B cell (primary cell): ENCODE measurements around the gene NTNG1. TPM values are rescaled to one million over a fixed set of nuclear protein-coding genes. Genes with fewer than 3 reads are reported as not detected.

Experiments used
- ATAC-seq: fragments of 200-7000 bp; cut with Tn5 transposase; one replicate; pipeline ENCODE4 v1.10.0; 2021; ENCODE audit warnings: low read depth, mild to moderate bottlenecking, moderate number of reproducible peaks, moderate library complexity
- CTCF ChIA-PET: fragments of 350-600 bp; sonication (Branson Sonifier 250); formaldehyde crosslinking; loops from one replicate; lab custom pipeline; 2021; ENCODE audit warnings: antibody characterized with exemption, inconsistent platforms; lab: Charles Lee
- POLR2A ChIA-PET: fragments of 350-600 bp; sonication (Branson Sonifier 250); formaldehyde crosslinking; loops from one replicate; lab custom pipeline; 2021; ENCODE audit warnings: antibody characterized with exemption; lab: Charles Lee
- DNase-seq: peaks from one replicate; pipeline ENCODE4 v3.0.0; 2013
- H2AFZ ChIP-seq: 2 replicates; pipeline ENCODE4 v1.6.1; 2012; ENCODE audit warnings: mild to moderate bottlenecking, low read depth, low read length; ENCODE audit not compliant: insufficient read depth, poor library complexity, severe bottlenecking
- H3K27ac ChIP-seq, 2 donors: 1 replicate in 1 of 2; 2 replicates in 1 of 2; pipeline ENCODE4 v1.5.1; 2012 to 2013; ENCODE audit warnings: low read length in 2 of 2, mild to moderate bottlenecking in 2 of 2, moderate library complexity in 1 of 2
- H3K27me3 ChIP-seq, 4 experiments: fragments of 200-600 bp in 1 of 4; sonication (generic) in 1 of 4; replicated peaks in 1 of 4; 1 replicate in 2 of 4; 2 replicates in 2 of 4; pipeline versions ENCODE4 v1.6.1 to v1.7.0; 2013 to 2016; ENCODE audit warnings: low read length in 3 of 4, mild to moderate bottlenecking in 2 of 4, mixed read lengths in 1 of 4, moderate library complexity in 1 of 4; ENCODE audit not compliant: insufficient read depth in 4 of 4, control insufficient read depth in 3 of 4; ENCODE audit errors: control extremely low read depth in 1 of 4
- H3K36me3 ChIP-seq, 2 experiments: replicated peaks in 1 of 2; 1 replicate in 1 of 2; 2 replicates in 1 of 2; pipeline versions ENCODE4 v1.6.1 to v1.7.1; 2013; ENCODE audit warnings: low read length in 1 of 2; ENCODE audit not compliant: insufficient read depth in 2 of 2, control insufficient read depth in 1 of 2; ENCODE audit errors: control extremely low read depth in 1 of 2, extremely low read depth in 1 of 2
- H3K4me1 ChIP-seq, 2 donors: fragments of 200-600 bp in 1 of 2; sonication (generic) in 1 of 2; 1 replicate in 1 of 2; 2 replicates in 1 of 2; pipeline versions ENCODE4 v1.5.1 to v1.6.1; 2013 to 2017; ENCODE audit warnings: low read length in 2 of 2; ENCODE audit not compliant: control insufficient read depth in 2 of 2, insufficient read depth in 2 of 2
- H3K4me2 ChIP-seq: replicated peaks from 2 replicates; pipeline ENCODE3; 2012; ENCODE audit warnings: mild to moderate bottlenecking, low read depth, low read length; ENCODE audit not compliant: poor library complexity, severe bottlenecking
- H3K4me3 ChIP-seq, 5 experiments: fragments of 200-600 bp in 1 of 5; sonication (generic) in 1 of 5; 1 replicate in 3 of 5; 2 replicates in 2 of 5; pipeline versions ENCODE4 v1.5.1 to v1.7.0; 2011 to 2016; ENCODE audit warnings: low read length in 4 of 5, mild to moderate bottlenecking in 4 of 5, low read depth in 2 of 5, control low read depth in 1 of 5, moderate library complexity in 1 of 5; ENCODE audit not compliant: insufficient read depth in 1 of 5; ENCODE audit errors: control extremely low read depth in 1 of 5, extremely low read depth in 1 of 5
- H3K79me2 ChIP-seq: fragments of 200-600 bp; sonication (generic); one replicate; pipeline ENCODE4 v1.6.0; 2016; ENCODE audit warnings: low read length; ENCODE audit not compliant: control insufficient read depth, insufficient read depth
- H3K9ac ChIP-seq: fragments of 200-600 bp; sonication (generic); 2 replicates; pipeline ENCODE4 v1.6.1; 2017; ENCODE audit warnings: mild to moderate bottlenecking, low read length, moderate library complexity
- H3K9me3 ChIP-seq, 3 donors: one replicate each; pipeline versions ENCODE4 v1.6.1 to v1.7.1; 2013; ENCODE audit warnings: low read length in 2 of 3; ENCODE audit not compliant: control insufficient read depth in 2 of 3, insufficient read depth in 1 of 3; ENCODE audit errors: control extremely low read depth in 1 of 3
- H4K20me1 ChIP-seq: 2 replicates; pipeline ENCODE4 v1.6.0; 2012; ENCODE audit warnings: mild to moderate bottlenecking, low read length; ENCODE audit not compliant: insufficient read depth, control insufficient read depth, poor library complexity, severe bottlenecking
- H3K27ac Mint-ChIP-seq: one replicate; pipeline ENCODE4 v1.8.0; 2021; ENCODE audit warnings: mixed read lengths
- H3K27me3 Mint-ChIP-seq: one replicate; pipeline ENCODE4 v1.8.0; 2021; ENCODE audit warnings: mixed read lengths
- H3K4me1 Mint-ChIP-seq: one replicate; pipeline ENCODE4 v1.8.0; 2021; ENCODE audit warnings: mixed read lengths
- H3K4me3 Mint-ChIP-seq: one replicate; pipeline ENCODE4 v1.8.0; 2021; ENCODE audit warnings: mixed read lengths
- H3K9me3 Mint-ChIP-seq: one replicate; pipeline ENCODE4 v1.8.0; 2022; ENCODE audit warnings: mixed read lengths; ENCODE audit not compliant: insufficient read depth
- CTCF ChIP-seq: fragments of 200-600 bp; IDR thresholded peaks from one replicate; pipeline ENCODE4 v1.8.0; 2022; ENCODE audit warnings: antibody characterized with exemption, mild to moderate bottlenecking
- EZH2 ChIP-seq: IDR thresholded peaks from 2 replicates; pipeline ENCODE4 v1.6.1; 2012; ENCODE audit warnings: borderline replicate concordance, low read depth, mild to moderate bottlenecking, moderate library complexity, low read length; ENCODE audit not compliant: insufficient read depth, poor library complexity, severe bottlenecking
- WGBS: methylation state at CpG from one replicate; pipeline ENCODE4 v1.1.5; 2013; ENCODE audit warnings: missing lambda C conversion rate; ENCODE audit not compliant: insufficient coverage; 5-methylcytosine and 5-hydroxymethylcytosine counted together
- intact Hi-C: fragments of 100-400 bp; cut with micrococcal nuclease; formaldehyde crosslinking; loops from one replicate; pipeline ENCODE4 v1.10.0; 2022
- polyA plus RNA-seq: library from polyadenylated mRNA; depleted of rRNA; stranded (reverse); fragments of >200 nt; gene quantifications from 2 replicates; pipeline ENCODE4 v1.2.3, GENCODE V29; 2012
- total RNA-seq, 2 donors: library from RNA; stranded (reverse); fragments of 120-200 nt in 1 of 2; gene quantifications; 1 replicate in 1 of 2; 2 replicates in 1 of 2; pipeline versions ENCODE4 v1.2.3 to v1.2.4, GENCODE V29; 2013 to 2022

NTNG1 gene
- total and polyA plus RNA-seq, 2 donors (not counting 1 experiment from before 2014, with no cell fraction given), result 2.8 to 3.7 TPM

GRCh38 chr1:107184888-107185287 lies 44.0 kb downstream of the NTNG1 start:
- Mint-ChIP-seq H3K4me1 (no peaks in the 10 kb centered on the region), H3K4me3 (no peak overlapping the region), H3K27me3 (no peaks in the 10 kb centered on the region), H3K9me3 (no peaks in the 10 kb centered on the region), H3K27ac (no peak overlapping the region)
- Histone ChIP-seq H4K20me1 (no peaks in the 10 kb centered on the region), H3K27me3 (peaks cover 0 to under 1% (median 0%) of the 10 kb centered on the region in 4 experiments), H3K4me3 (no peak overlapping the region), H3K9me3 (no peaks in the 10 kb centered on the region), H3K4me2 (no peak overlapping the region), H3K9ac (no peak overlapping the region), H2AFZ (no peak overlapping the region), H3K79me2 (no peaks in the 10 kb centered on the region), H3K4me1 (no peaks in the 10 kb centered on the region), H3K27ac (no peak overlapping the region), H3K36me3 (no peaks in the 10 kb centered on the region)
- POLR2A ChIA-PET, result no interaction called here
- no peak for TF ChIP-seq EZH2
- no peak for TF ChIP-seq CTCF
- WGBS, result 100% methylated on average over 1 of the region's 2 CpGs
- intact Hi-C loops, result no loop called here
- CTCF ChIA-PET, result interaction anchor here (1.5 kb wide), 1 partner anchor 344 kb away, joined by 3 read pairs; no protein-coding TSS in a partner anchor
- DNase-seq, result no peak
- ATAC-seq, result no peak

GRCh38 chr1:107187399-107187798 lies 46.6 kb downstream of the NTNG1 start:
- Mint-ChIP-seq H3K27me3 (no peaks in the 10 kb centered on the region), H3K4me3 (no peak overlapping the region), H3K4me1 (no peaks in the 10 kb centered on the region), H3K27ac (no peak overlapping the region), H3K9me3 (no peaks in the 10 kb centered on the region)
- H3K4me3 ChIP-seq, result no peak overlapping the region
- ATAC-seq (no peak), DNase-seq (no peak)
- no peak overlapping the region for H3K27ac ChIP-seq
- H3K4me1 ChIP-seq, result no peaks in the 10 kb centered on the region
- CTCF ChIA-PET, result no interaction called here
- H3K4me2 ChIP-seq, result no peak overlapping the region
- no peak overlapping the region for H2AFZ ChIP-seq
- no peaks in the 10 kb centered on the region for H3K36me3 ChIP-seq
- H3K9ac ChIP-seq, result no peak overlapping the region
- no peaks in the 10 kb centered on the region for H3K9me3 ChIP-seq
- no CpG with 5 or more reads among the region's 3 CpGs for WGBS
- POLR2A ChIA-PET, result no interaction called here
- H4K20me1 ChIP-seq, result no peaks in the 10 kb centered on the region
- no peak for TF ChIP-seq EZH2
- intact Hi-C loops, result no loop called here
- H3K27me3 ChIP-seq, result no peaks in the 10 kb centered on the region
- no peaks in the 10 kb centered on the region for H3K79me2 ChIP-seq
